Measurements from ENCODE around the gene EIF1B. TPM values are rescaled to one million over a fixed set of nuclear protein-coding genes. Genes with fewer than 3 reads are reported as not detected.

EIF1B gene
- total and polyA plus RNA-seq, 2 of the 13 experiments (the other 11 are each of a cell fraction or from before 2014, with no cell fraction given) = 12.7 to 29.1 TPM

GRCh38 chr3:40309925-40310695, 603 bp downstream of the EIF1B start (continued):
- TF ChIP-seq ZNF710 (CRISPR knock-in tag; IDR thresholded peaks at IDR 0.05; ENCODE audit: borderline replicate concordance) = no peak
- TF ChIP-seq XBP1 (CRISPR knock-in tag; IDR thresholded peaks at IDR 0.05) = no peak
- peak; percentile 9; the same call in 1 of the 2 replicates for TF ChIP-seq ZNF703 (CRISPR knock-in tag; IDR thresholded peaks at IDR 0.05; ENCODE audit: borderline replicate concordance)
- no peak for TF ChIP-seq CEBPB (IDR thresholded peaks at IDR 0.05; ENCODE audit: borderline replicate concordance, low read depth, low read length)
- no peak for TF ChIP-seq MEIS1 (CRISPR knock-in tag; IDR thresholded peaks at IDR 0.05; ENCODE audit: borderline replicate concordance)
- no peak for TF ChIP-seq ZNF354B (CRISPR knock-in tag; IDR thresholded peaks at IDR 0.05)
- no peak for TF ChIP-seq JUN (CRISPR knock-in tag; IDR thresholded peaks at IDR 0.05)
- no peak for TF ChIP-seq ZNF839 (CRISPR knock-in tag; IDR thresholded peaks at IDR 0.05; ENCODE audit: borderline replicate concordance)
- TF ChIP-seq ZNF546 (CRISPR knock-in tag; conservative IDR thresholded peaks at IDR 0.05) = no peak
- TF ChIP-seq LBX2 (CRISPR knock-in tag; IDR thresholded peaks at IDR 0.05; ENCODE audit: borderline replicate concordance) = no peak
- no peak for TF ChIP-seq ZNF704 (CRISPR knock-in tag; IDR thresholded peaks at IDR 0.05; ENCODE audit: borderline replicate concordance)
- TF ChIP-seq ZC3H4 (CRISPR knock-in tag; IDR thresholded peaks at IDR 0.05; ENCODE audit: borderline replicate concordance) = peak; percentile 21; the same call in 1 of the 2 replicates
- TF ChIP-seq SMARCC2 (IDR thresholded peaks at IDR 0.05) = no peak
- no peak for TF ChIP-seq HNRNPL (IDR thresholded peaks at IDR 0.05; ENCODE audit: low read depth, low read length)
- TF ChIP-seq ZNF382 (CRISPR knock-in tag; IDR thresholded peaks at IDR 0.05; ENCODE audit: borderline replicate concordance) = no peak
- TF ChIP-seq ZNF687 (CRISPR knock-in tag; IDR thresholded peaks at IDR 0.05) = peak; percentile 46; the same call in 1 of the 2 replicates
- TF ChIP-seq CBX5 (CRISPR knock-in tag; IDR thresholded peaks at IDR 0.05; ENCODE audit: borderline replicate concordance) = no peak
- TF ChIP-seq ZNF205 (CRISPR knock-in tag; IDR thresholded peaks at IDR 0.05) = no peak
- TF ChIP-seq SIX1 (CRISPR knock-in tag; IDR thresholded peaks at IDR 0.05; ENCODE audit: borderline replicate concordance) = no peak
- no peak for TF ChIP-seq MYNN (CRISPR knock-in tag; IDR thresholded peaks at IDR 0.05; ENCODE audit: low read depth)

Data from HepG2 (cell line).